Mesothelial cell of epicardium (in vitro differentiated cells): ENCODE measurements around the gene NSD2. TPM values are rescaled to one million over a fixed set of nuclear protein-coding genes. Genes with fewer than 3 reads are reported as not detected.

ENCODE experiments used
- DNase-seq, 2 experiments: peaks; one replicate each; pipeline ENCODE4 v3.0.0; 2021; ENCODE audit warnings: low spot score in 2 of 2; ENCODE audit not compliant: unreplicated experiment in 2 of 2
- H3K27ac Mint-ChIP-seq: 2 replicates; pipeline ENCODE4 v1.8.0; 2021; ENCODE audit warnings: mixed read lengths
- H3K27me3 Mint-ChIP-seq: 2 replicates; pipeline ENCODE4 v1.8.0; 2021; ENCODE audit warnings: low read depth, mixed read lengths
- H3K36me3 Mint-ChIP-seq: 2 replicates; pipeline ENCODE4 v1.8.0; 2021; ENCODE audit warnings: mixed read lengths
- H3K4me1 Mint-ChIP-seq: 2 replicates; pipeline ENCODE4 v1.8.0; 2021; ENCODE audit warnings: mixed read lengths
- H3K4me3 Mint-ChIP-seq: 2 replicates; pipeline ENCODE4 v1.8.0; 2021; ENCODE audit warnings: mild to moderate bottlenecking, moderate library complexity, mixed read lengths
- H3K9me3 Mint-ChIP-seq: 2 replicates; pipeline ENCODE4 v1.8.0; 2021; ENCODE audit warnings: mixed read lengths
- total RNA-seq: library from RNA; stranded (reverse); gene quantifications from 3 replicates; pipeline ENCODE4 v1.2.1, GENCODE V29; 2021
- TF ChIP-seq, protein P1 (sequence below): fragments of 200-600 bp; sonication (generic); IDR thresholded peaks from one replicate; pipeline ENCODE4 v1.5.0; 2021; ENCODE audit warnings: antibody characterized with exemption; ENCODE audit not compliant: unreplicated experiment

NSD2 gene
- total RNA-seq, 1 donor from 2014 or later, result 119 TPM

GRCh38 chr4:1938027-1938426 lies 66.8 kb downstream of the NSD2 start:
- no peaks in the 10 kb centered on the region for H3K9me3 Mint-ChIP-seq
- H3K4me1 Mint-ChIP-seq, result peaks cover 14% of the 10 kb centered on the region
- no peak for DNase-seq
- H3K27me3 Mint-ChIP-seq, result no peaks in the 10 kb centered on the region
- no peak overlapping the region for H3K27ac Mint-ChIP-seq
- TF ChIP-seq, protein P1, sequence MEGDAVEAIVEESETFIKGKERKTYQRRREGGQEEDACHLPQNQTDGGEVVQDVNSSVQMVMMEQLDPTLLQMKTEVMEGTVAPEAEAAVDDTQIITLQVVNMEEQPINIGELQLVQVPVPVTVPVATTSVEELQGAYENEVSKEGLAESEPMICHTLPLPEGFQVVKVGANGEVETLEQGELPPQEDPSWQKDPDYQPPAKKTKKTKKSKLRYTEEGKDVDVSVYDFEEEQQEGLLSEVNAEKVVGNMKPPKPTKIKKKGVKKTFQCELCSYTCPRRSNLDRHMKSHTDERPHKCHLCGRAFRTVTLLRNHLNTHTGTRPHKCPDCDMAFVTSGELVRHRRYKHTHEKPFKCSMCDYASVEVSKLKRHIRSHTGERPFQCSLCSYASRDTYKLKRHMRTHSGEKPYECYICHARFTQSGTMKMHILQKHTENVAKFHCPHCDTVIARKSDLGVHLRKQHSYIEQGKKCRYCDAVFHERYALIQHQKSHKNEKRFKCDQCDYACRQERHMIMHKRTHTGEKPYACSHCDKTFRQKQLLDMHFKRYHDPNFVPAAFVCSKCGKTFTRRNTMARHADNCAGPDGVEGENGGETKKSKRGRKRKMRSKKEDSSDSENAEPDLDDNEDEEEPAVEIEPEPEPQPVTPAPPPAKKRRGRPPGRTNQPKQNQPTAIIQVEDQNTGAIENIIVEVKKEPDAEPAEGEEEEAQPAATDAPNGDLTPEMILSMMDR, result no peak
- H3K36me3 Mint-ChIP-seq, result peaks cover 8% of the 10 kb centered on the region
- no peak overlapping the region for H3K4me3 Mint-ChIP-seq

- DNase-seq, result no peak
- H3K27me3 Mint-ChIP-seq, result no peaks in the 10 kb centered on the region
- peak overlapping the region; percentile 76 for H3K27ac Mint-ChIP-seq
- TF ChIP-seq, protein P1, result no peak
- H3K4me1 Mint-ChIP-seq, result peaks cover 14% of the 10 kb centered on the region
- peaks cover 8% of the 10 kb centered on the region for H3K36me3 Mint-ChIP-seq
- no peak overlapping the region for H3K4me3 Mint-ChIP-seq
- no peaks in the 10 kb centered on the region for H3K9me3 Mint-ChIP-seq
Measured at GRCh38 chr4:1939664-1940509, 68.7 kb downstream of the NSD2 start.

DNA sequence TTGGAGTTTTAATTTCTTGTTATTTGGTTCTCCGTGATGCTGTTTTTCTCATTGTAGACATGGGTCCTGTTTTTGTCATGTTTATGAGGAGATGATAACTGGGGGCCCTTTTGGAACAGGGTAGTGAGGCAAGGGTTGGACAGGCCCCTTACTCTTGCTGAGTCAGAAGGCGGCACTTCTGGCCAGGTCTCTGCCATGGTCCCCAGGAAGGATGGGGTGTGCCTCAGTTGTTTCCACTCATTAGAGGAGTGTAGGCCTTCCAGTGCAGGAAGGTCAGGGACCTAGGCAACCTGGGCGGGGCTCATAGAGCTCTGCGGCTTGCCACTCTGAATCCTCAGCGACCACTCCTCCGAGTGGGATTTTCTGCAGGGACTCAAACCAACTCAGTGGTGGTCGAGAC lies 69.4 kb downstream of the NSD2 start:
- TF ChIP-seq, protein P1, result no peak
- no peak for DNase-seq
- peaks cover 8% of the 10 kb centered on the region for H3K36me3 Mint-ChIP-seq
- peak overlapping the region; percentile 76 for H3K27ac Mint-ChIP-seq
- peaks cover 14% of the 10 kb centered on the region for H3K4me1 Mint-ChIP-seq
- H3K9me3 Mint-ChIP-seq, result no peaks in the 10 kb centered on the region
- no peak overlapping the region for H3K4me3 Mint-ChIP-seq
- H3K27me3 Mint-ChIP-seq, result no peaks in the 10 kb centered on the region

- H3K36me3 Mint-ChIP-seq, result peaks cover 6% of the 10 kb centered on the region
- H3K4me3 Mint-ChIP-seq, result no peak overlapping the region
- no peak overlapping the region for H3K27ac Mint-ChIP-seq
- TF ChIP-seq, protein P1, result no peak
- H3K4me1 Mint-ChIP-seq, result peaks cover 14% of the 10 kb centered on the region
- no peaks in the 10 kb centered on the region for H3K27me3 Mint-ChIP-seq
- no peaks in the 10 kb centered on the region for H3K9me3 Mint-ChIP-seq
- no peak for DNase-seq
Measured at GRCh38 chr4:1943928-1944327, 72.7 kb downstream of the NSD2 start.

DNA sequence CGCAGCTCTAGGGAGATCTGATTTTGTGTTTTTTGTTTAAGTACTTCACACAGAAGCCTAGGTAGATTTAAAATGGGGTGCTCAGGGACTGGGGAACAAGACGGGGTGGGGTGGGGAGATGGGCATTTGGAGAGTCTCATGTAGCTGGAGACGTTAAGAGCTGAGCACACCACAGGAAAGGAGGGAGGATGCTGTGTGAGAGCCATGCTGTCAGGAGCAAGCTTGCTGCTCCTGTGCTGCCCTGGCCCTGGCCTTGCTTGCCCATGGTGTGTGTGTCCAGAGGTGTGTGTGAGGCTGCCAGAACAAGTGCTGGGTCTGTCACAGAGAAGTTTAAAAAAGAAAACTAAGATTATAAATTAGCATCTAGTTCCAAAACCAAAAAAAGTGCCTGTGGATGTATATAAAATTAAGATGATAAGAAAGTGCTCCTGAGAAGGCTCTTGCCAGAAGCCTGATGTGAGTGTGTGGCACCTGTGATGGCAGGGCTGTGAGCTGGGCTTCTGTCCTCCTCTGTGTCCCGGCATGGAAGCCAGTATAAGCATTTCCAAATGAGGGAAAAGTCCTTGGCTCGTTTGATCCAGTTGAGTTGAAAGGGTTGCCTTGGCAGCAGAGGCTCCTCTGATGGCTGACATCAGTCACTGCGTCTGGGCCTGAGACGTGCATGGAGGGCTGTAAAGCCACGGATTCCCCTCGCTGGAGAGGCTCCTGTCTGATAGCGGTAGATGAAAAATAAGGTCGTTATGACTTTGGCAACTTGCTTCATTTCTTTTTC lies 74.1 kb downstream of the NSD2 start:
- TF ChIP-seq, protein P1, result no peak
- Mint-ChIP-seq H3K36me3 (peaks cover 6% of the 10 kb centered on the region), H3K4me3 (no peak overlapping the region), H3K9me3 (no peaks in the 10 kb centered on the region), H3K4me1 (peaks cover 3% of the 10 kb centered on the region), H3K27me3 (no peaks in the 10 kb centered on the region), H3K27ac (no peak overlapping the region)
- DNase-seq, result no peak
